Fibroblast of the aortic adventitia (primary cell): ENCODE data around the gene FAM89B. TPM values are rescaled to one million over a fixed set of nuclear protein-coding genes. Genes with fewer than 3 reads are reported as not detected.

Source experiments
- DNase-seq: peaks from one replicate; pipeline ENCODE4 v3.0.0-alpha.2; 2010; ENCODE audit warnings: low read depth
- H3K4me3 ChIP-seq: 2 replicates; pipeline ENCODE4 v1.5.1; 2011; ENCODE audit warnings: low read depth, mild to moderate bottlenecking, control low read depth, low read length, moderate library complexity
- CTCF ChIP-seq: IDR thresholded peaks from 2 replicates; pipeline ENCODE4 v1.5.1; 2011; ENCODE audit warnings: mild to moderate bottlenecking, low read length, control low read depth, inconsistent platforms; ENCODE audit not compliant: insufficient read depth
- total RNA-seq: library from RNA; depleted of rRNA; stranded (reverse); fragments of >200 nt; gene quantifications from 2 replicates; pipeline ENCODE4 v1.2.3, GENCODE V29; 2012; ENCODE audit warnings: low replicate concordance

FAM89B gene
- total RNA-seq, 1 donor = 21.6 TPM

- no peak for TF ChIP-seq CTCF
- DNase-seq = no peak
These were observed 24.8 kb upstream of the FAM89B start for GRCh38 chr11:65547446-65548125.

GRCh38 chr11:65548395-65548794, 23.9 kb upstream of the FAM89B start:
- DNase-seq = no peak
- TF ChIP-seq CTCF = no peak
- no peak overlapping the region for H3K4me3 ChIP-seq

More at GRCh38 chr11:65547446-65548125, 24.8 kb upstream of the FAM89B start:
- H3K4me3 ChIP-seq = no peak overlapping the region

- no peak for DNase-seq
These were observed 23.2 kb upstream of the FAM89B start for GRCh38 chr11:65549096-65549495.

DNA sequence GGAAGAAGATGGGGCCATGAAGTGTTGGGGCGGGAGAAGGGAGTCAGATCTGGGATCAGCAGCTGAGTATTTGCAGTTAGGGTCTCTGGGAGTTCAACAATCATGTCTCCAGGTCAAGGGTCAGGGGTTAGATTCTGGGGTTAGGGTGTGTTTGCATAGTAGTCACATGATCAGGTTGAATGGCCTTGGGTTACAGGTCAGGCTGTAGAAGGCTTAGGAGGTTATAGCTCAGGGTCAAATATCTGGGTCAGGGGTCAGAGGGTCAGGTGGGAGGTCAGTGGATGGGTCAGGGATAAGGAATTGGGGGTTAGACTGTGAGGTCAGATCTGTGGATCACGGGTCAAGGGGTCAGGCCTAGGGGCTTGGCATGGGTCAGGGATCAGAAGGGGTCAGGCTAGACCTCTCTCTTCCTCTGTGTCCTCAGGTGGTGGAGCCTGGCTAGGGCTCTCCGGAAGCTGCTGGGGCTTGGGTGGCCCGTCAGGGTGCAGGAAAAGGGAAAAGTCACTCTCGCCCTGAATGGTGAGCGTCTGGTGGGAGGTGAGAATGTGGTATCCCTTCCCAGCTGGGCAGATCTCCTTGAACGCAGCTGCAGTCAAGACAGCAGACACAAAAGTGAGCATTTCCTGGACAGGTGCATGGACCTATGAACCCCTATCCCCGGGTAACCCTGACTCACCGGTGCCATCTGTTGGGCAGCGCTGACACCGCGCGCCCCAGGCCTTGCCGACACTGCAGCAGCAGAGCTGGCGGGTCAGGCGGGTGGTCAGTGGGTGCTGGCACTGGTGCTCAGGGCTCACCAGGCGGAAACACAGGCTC, 20.6 kb upstream of the FAM89B start:
- peak; percentile 39 for TF ChIP-seq CTCF
- H3K4me3 ChIP-seq = no peak overlapping the region
- DNase-seq = no peak

More at GRCh38 chr11:65549096-65549495, 23.2 kb upstream of the FAM89B start:
- H3K4me3 ChIP-seq = no peak overlapping the region
- no peak for TF ChIP-seq CTCF

- no peak for TF ChIP-seq CTCF
- DNase-seq = no peak
- H3K4me3 ChIP-seq = no peak overlapping the region
These were observed 19.9 kb upstream of the FAM89B start for GRCh38 chr11:65552388-65552951.

DNA sequence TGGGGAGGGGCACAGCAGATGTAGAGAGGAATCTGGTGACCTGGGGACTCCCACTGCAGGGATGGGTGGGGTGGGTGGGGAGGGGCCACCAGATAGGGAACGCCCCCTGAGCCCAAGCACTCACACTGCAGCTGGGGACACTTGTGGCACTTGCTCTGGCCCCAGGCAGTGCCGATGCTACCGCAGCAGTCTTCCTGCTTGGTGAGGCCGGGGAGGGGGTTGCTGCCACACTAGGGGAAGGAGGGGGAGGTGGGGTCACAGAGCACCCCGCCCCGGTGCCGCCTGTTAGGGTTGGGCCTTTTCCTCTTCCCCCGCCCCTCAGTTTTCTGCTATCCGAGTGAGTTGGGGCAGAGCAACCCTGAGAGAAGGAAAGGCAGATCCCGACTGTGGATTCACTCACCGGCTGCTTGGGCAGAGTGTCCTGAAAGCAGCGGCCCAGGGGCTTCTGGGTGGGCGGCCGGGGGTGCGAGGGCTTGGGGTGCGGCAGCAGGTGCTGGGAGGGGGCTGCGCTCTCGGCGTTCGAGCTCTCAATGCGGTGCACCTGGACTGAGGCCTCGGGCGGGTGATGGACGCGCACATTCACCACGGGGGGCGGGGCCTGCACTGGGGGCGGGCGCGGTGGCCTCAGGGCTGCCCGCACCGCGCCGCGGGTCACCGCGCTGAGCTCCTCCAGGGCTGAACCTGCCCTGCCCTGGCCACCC, 18.9 kb upstream of the FAM89B start:
- H3K4me3 ChIP-seq = no peak overlapping the region
- DNase-seq = no peak
- TF ChIP-seq CTCF = no peak
